GM18507 (cell line): ENCODE measurements around the gene PLA2G10.

Experiments used
- DNase-seq: peaks from one replicate; pipeline ENCODE4 v3.0.0; 2011; ENCODE audit warnings: low read depth; ENCODE audit not compliant: insufficient read length; ENCODE audit errors: extremely low spot score
- FAIRE-seq: peaks from 2 replicates; lab custom pipeline; 2011; peaks lifted over from hg19 to GRCh38; lab: Jason Lieb, UNC

Gene PLA2G10

DNA sequence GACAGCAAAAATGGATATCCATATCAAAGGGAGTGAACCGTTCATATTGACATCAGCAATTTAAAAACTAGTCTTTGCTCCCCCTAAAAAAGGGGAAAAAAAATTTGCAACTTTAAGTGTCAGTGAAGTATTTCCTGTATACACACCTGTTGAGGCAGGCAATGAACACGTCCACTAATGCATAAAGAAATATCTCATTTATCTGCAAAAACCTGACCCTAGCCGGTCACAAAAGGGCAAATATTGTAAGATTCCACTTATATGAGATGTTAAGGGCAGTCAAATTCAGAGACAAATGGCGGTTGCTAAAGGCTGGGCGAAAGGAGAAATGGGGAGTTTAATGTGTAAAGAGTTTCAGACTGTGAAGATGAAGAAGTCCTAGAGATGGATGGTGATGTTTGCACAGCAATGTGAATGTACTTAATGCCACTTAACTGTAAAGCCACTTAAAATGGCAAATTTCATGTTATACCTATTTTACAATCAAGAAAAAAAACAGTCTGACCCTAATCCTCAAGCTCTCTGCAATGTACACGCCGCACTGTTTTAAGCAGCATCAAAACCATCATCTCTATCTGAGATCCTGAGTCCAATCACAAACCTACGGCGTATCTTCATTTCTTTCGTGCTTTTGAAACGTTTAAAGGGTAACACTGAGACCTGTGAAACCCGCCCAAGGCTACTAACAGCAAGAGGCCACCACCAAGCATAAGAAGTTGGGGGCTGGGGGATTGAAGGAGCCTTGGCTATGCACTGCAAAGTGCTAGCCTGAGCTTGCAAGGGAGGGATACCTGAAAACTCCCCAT is 65.1 kb downstream of the PLA2G10 start:
- DNase-seq, result no peak
- no peak for FAIRE-seq

- FAIRE-seq (no peak), DNase-seq (no peak)
These were observed 67.0 kb downstream of the PLA2G10 start for GRCh38 chr16:14627078-14627477.
